ENCODE data around the gene TPP2. TPM values are rescaled to one million over a fixed set of nuclear protein-coding genes. Genes with fewer than 3 reads are reported as not detected.

Gene TPP2
- total and polyA plus RNA-seq, 4 donors = 14.0 to 55.6 (median 22.4) TPM

DNA sequence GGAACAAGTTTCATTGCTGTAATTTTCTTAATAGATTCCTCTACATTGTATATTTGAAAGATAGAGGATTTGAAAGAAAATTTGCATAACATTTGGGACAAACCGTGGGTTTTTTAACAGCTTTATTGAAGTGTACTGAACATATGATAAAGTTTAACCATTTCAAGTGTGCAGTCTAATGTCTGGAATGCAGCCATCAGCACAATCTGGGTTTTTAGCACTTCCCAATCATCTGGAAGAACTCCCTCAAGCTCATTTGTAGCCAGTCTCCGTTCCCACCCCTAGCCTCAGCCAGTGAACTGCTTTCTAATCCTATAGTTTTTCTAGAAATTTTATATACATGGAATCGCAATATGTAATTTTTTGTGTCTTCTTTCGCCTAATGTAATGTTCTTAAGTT, 85.4 kb downstream of the TPP2 start:
- Histone ChIP-seq H3K27ac (ENCODE audit: low read depth in 1 of 2, low read length in 2 of 2) (no peak overlapping the region), H3K4me3 (ENCODE audit: low read depth in 1 of 3, low read length in 3 of 3) (no peak overlapping the region), H3K27me3 (ENCODE audit: control insufficient read depth in 4 of 4, insufficient read depth in 4 of 4, low read length in 3 of 4) (no peaks in the 10 kb centered on the region), H3K4me1 (ENCODE audit: control insufficient read depth in 4 of 4, insufficient read depth in 4 of 4, low read length in 3 of 4) (peaks cover 0 to 5% (median 0%) of the 10 kb centered on the region in 4 donors), H3K36me3 (ENCODE audit: control insufficient read depth in 4 of 4, insufficient read depth in 3 of 4, low read depth in 1 of 4, low read length in 3 of 4) (peaks cover 0 to 19% (median 11%) of the 10 kb centered on the region in 4 donors), H3K9ac (ENCODE audit: low read depth in 1 of 2, low read length in 2 of 2) (no peak overlapping the region), H3K9me3 (ENCODE audit: control insufficient read depth in 4 of 4, low read length in 3 of 4) (no peaks in the 10 kb centered on the region)
- WGBS = 73% methylated on average over 4 of the region's 4 CpGs
- DNase-seq (ENCODE audit: low spot score) = no peak
- TF ChIP-seq HNF4G (IDR thresholded peaks at IDR 0.05) (no peak), TAF1 (conservative IDR thresholded peaks at IDR 0.05) (no peak), RXRA (IDR thresholded peaks at IDR 0.05) (no peak), FOXA2 (IDR thresholded peaks at IDR 0.05) (no peak), EGR1 (IDR thresholded peaks at IDR 0.05; ENCODE audit: low read depth in 2 of 2) (no peak), FOXA1 (IDR thresholded peaks at IDR 0.05) (no peak), YY1 (IDR thresholded peaks at IDR 0.05) (no peak), SP1 (IDR thresholded peaks at IDR 0.05) (no peak), NR2F2 (IDR thresholded peaks at IDR 0.05) (no peak)
- TF ChIP-seq, protein P1, sequence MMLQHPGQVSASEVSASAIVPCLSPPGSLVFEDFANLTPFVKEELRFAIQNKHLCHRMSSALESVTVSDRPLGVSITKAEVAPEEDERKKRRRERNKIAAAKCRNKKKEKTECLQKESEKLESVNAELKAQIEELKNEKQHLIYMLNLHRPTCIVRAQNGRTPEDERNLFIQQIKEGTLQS (IDR thresholded peaks at IDR 0.05) = no peak
- TF ChIP-seq, protein P2, sequence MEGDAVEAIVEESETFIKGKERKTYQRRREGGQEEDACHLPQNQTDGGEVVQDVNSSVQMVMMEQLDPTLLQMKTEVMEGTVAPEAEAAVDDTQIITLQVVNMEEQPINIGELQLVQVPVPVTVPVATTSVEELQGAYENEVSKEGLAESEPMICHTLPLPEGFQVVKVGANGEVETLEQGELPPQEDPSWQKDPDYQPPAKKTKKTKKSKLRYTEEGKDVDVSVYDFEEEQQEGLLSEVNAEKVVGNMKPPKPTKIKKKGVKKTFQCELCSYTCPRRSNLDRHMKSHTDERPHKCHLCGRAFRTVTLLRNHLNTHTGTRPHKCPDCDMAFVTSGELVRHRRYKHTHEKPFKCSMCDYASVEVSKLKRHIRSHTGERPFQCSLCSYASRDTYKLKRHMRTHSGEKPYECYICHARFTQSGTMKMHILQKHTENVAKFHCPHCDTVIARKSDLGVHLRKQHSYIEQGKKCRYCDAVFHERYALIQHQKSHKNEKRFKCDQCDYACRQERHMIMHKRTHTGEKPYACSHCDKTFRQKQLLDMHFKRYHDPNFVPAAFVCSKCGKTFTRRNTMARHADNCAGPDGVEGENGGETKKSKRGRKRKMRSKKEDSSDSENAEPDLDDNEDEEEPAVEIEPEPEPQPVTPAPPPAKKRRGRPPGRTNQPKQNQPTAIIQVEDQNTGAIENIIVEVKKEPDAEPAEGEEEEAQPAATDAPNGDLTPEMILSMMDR (IDR thresholded peaks at IDR 0.05; ENCODE audit: low read depth, low read length, missing input control) = no peak
- TF ChIP-seq, protein P3, sequence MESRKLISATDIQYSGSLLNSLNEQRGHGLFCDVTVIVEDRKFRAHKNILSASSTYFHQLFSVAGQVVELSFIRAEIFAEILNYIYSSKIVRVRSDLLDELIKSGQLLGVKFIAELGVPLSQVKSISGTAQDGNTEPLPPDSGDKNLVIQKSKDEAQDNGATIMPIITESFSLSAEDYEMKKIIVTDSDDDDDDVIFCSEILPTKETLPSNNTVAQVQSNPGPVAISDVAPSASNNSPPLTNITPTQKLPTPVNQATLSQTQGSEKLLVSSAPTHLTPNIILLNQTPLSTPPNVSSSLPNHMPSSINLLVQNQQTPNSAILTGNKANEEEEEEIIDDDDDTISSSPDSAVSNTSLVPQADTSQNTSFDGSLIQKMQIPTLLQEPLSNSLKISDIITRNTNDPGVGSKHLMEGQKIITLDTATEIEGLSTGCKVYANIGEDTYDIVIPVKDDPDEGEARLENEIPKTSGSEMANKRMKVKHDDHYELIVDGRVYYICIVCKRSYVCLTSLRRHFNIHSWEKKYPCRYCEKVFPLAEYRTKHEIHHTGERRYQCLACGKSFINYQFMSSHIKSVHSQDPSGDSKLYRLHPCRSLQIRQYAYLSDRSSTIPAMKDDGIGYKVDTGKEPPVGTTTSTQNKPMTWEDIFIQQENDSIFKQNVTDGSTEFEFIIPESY (IDR thresholded peaks at IDR 0.05) = no peak
- TF ChIP-seq, protein P4, sequence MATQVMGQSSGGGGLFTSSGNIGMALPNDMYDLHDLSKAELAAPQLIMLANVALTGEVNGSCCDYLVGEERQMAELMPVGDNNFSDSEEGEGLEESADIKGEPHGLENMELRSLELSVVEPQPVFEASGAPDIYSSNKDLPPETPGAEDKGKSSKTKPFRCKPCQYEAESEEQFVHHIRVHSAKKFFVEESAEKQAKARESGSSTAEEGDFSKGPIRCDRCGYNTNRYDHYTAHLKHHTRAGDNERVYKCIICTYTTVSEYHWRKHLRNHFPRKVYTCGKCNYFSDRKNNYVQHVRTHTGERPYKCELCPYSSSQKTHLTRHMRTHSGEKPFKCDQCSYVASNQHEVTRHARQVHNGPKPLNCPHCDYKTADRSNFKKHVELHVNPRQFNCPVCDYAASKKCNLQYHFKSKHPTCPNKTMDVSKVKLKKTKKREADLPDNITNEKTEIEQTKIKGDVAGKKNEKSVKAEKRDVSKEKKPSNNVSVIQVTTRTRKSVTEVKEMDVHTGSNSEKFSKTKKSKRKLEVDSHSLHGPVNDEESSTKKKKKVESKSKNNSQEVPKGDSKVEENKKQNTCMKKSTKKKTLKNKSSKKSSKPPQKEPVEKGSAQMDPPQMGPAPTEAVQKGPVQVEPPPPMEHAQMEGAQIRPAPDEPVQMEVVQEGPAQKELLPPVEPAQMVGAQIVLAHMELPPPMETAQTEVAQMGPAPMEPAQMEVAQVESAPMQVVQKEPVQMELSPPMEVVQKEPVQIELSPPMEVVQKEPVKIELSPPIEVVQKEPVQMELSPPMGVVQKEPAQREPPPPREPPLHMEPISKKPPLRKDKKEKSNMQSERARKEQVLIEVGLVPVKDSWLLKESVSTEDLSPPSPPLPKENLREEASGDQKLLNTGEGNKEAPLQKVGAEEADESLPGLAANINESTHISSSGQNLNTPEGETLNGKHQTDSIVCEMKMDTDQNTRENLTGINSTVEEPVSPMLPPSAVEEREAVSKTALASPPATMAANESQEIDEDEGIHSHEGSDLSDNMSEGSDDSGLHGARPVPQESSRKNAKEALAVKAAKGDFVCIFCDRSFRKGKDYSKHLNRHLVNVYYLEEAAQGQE (IDR thresholded peaks at IDR 0.05) = no peak
- TF ChIP-seq, protein P5, sequence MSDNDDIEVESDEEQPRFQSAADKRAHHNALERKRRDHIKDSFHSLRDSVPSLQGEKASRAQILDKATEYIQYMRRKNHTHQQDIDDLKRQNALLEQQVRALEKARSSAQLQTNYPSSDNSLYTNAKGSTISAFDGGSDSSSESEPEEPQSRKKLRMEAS (IDR thresholded peaks at IDR 0.05) = no peak

DNA sequence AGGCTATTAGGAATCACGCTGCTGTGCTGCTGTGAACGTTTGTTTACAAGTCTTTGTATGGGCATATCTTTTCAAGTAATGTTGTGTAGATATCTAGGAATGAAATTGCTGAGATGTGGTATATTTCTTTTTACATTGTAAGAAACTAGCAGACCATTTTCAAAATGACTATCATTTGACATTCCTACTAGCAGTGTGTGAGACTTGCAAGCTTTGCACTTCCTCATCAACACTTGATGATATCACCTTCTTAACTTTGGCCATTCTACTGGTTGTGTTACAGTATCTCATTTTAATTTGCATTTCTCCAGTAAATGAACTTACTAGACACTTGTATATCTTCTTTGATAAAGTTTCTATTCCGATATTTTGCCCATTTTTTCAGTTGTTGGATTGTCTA, 85.9 kb downstream of the TPP2 start:
- no peak overlapping the region for H3K27ac ChIP-seq (ENCODE audit: low read depth in 1 of 2, low read length in 2 of 2)
- no peaks in the 10 kb centered on the region for H3K9me3 ChIP-seq (ENCODE audit: control insufficient read depth in 4 of 4, low read length in 3 of 4)
- DNase-seq (ENCODE audit: low spot score) = no peak
- WGBS = 74% methylated on average over 3 of the region's 3 CpGs
- H3K9ac ChIP-seq (ENCODE audit: low read depth in 1 of 2, low read length in 2 of 2) = no peak overlapping the region
- H3K27me3 ChIP-seq (ENCODE audit: control insufficient read depth in 4 of 4, insufficient read depth in 4 of 4, low read length in 3 of 4) = no peaks in the 10 kb centered on the region
- H3K4me1 ChIP-seq (ENCODE audit: control insufficient read depth in 4 of 4, insufficient read depth in 4 of 4, low read length in 3 of 4) = peaks cover 0 to 5% (median 0%) of the 10 kb centered on the region in 4 donors
- peaks cover 0 to 13% (median 9%) of the 10 kb centered on the region in 4 donors for H3K36me3 ChIP-seq (ENCODE audit: control insufficient read depth in 4 of 4, insufficient read depth in 3 of 4, low read depth in 1 of 4, low read length in 3 of 4)
- TF ChIP-seq NR2F2 (IDR thresholded peaks at IDR 0.05) (no peak), EGR1 (IDR thresholded peaks at IDR 0.05; ENCODE audit: low read depth in 2 of 2) (no peak), HNF4A (conservative IDR thresholded peaks at IDR 0.05) (no peak), RXRA (IDR thresholded peaks at IDR 0.05) (no peak), FOXA1 (IDR thresholded peaks at IDR 0.05) (no peak), JUND (IDR thresholded peaks at IDR 0.05) (no peak), GABPA (IDR thresholded peaks at IDR 0.05 in 1 of 2, conservative IDR thresholded peaks at IDR 0.05 in 1 of 2) (no peak), FOXA2 (IDR thresholded peaks at IDR 0.05) (no peak), HNF4G (IDR thresholded peaks at IDR 0.05) (no peak), SP1 (IDR thresholded peaks at IDR 0.05) (no peak)
- TF ChIP-seq, protein P5 (IDR thresholded peaks at IDR 0.05) = no peak
- TF ChIP-seq, protein P2 (IDR thresholded peaks at IDR 0.05; ENCODE audit: low read depth, low read length, missing input control) = no peak
- no peak overlapping the region for H3K4me3 ChIP-seq (ENCODE audit: low read depth in 1 of 3, low read length in 3 of 3)

All from liver (tissue), 9 donors.